GM12865 (cell line): ENCODE results near the gene PLXNA1.

Experiments used
- DNase-seq: peaks from one replicate; pipeline ENCODE4 v3.0.0; 2010; ENCODE audit warnings: low read depth
- H3K4me3 ChIP-seq: 2 replicates; pipeline ENCODE4 v1.5.1; 2011; ENCODE audit warnings: mild to moderate bottlenecking, low read depth, low read length, control low read depth
- TF ChIP-seq, protein P1 (sequence below): IDR thresholded peaks from 2 replicates; pipeline ENCODE4 v1.5.1; 2011; ENCODE audit warnings: low read length, control low read depth, low read depth, inconsistent platforms; ENCODE audit not compliant: insufficient read depth; ENCODE audit errors: missing control alignments

PLXNA1 gene

DNA sequence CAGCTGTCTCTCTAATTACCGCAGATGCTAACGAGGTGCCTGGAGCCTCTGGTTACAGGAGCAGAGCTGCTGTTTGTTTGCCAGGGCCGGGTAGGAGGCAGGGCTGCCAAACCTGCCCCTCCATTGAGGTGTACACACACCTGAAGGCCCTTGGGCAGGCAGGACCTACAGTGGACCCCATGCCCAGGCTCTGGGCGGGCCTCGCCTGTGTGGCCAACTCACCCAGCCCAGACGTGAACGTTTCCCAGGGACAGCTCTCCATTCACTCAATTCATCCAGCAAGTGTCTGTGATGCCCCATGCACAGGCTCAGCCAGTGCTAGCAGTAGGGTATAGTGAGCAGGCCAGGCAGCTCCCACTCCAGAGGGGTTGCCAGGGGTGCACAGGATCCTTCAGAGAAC lies 43.7 kb downstream of the PLXNA1 start:
- TF ChIP-seq, protein P1, sequence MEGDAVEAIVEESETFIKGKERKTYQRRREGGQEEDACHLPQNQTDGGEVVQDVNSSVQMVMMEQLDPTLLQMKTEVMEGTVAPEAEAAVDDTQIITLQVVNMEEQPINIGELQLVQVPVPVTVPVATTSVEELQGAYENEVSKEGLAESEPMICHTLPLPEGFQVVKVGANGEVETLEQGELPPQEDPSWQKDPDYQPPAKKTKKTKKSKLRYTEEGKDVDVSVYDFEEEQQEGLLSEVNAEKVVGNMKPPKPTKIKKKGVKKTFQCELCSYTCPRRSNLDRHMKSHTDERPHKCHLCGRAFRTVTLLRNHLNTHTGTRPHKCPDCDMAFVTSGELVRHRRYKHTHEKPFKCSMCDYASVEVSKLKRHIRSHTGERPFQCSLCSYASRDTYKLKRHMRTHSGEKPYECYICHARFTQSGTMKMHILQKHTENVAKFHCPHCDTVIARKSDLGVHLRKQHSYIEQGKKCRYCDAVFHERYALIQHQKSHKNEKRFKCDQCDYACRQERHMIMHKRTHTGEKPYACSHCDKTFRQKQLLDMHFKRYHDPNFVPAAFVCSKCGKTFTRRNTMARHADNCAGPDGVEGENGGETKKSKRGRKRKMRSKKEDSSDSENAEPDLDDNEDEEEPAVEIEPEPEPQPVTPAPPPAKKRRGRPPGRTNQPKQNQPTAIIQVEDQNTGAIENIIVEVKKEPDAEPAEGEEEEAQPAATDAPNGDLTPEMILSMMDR = no peak
- DNase-seq = no peak
- no peak overlapping the region for H3K4me3 ChIP-seq

- no peak for DNase-seq
- TF ChIP-seq, protein P1 = no peak
- H3K4me3 ChIP-seq = no peak overlapping the region
Observed at GRCh38 chr3:127027061-127027735, 44.3 kb downstream of the PLXNA1 start.

DNA sequence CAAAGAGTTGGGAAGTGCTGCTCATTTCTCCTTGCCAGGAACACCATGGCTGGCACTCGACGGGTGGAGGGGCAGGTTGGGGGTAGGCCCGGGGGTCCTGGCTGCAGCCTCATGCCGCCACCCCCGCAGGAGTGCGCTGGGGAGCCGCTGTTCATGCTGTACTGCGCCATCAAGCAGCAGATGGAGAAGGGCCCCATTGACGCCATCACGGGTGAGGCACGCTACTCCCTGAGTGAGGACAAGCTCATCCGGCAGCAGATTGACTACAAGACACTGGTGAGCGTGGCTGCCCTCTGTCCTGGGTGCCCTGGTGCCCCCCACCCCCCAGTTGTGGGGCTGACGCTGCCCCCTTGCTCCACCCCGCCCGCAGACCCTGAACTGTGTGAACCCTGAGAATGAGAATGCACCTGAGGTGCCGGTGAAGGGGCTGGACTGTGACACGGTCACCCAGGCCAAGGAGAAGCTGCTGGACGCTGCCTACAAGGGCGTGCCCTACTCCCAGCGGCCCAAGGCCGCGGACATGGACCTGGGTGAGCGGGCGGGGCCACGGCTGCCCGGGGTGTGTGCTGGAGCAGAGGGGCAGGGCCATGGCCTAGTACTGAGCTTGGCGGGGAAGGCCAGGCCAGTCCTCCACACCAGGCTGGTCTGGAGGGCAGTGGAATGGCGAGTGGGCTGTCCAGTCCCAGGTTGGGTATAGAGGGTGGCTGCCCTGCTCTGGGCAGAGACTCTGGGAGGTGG lies 45.1 kb downstream of the PLXNA1 start:
- DNase-seq = no peak
- TF ChIP-seq, protein P1 = no peak
- H3K4me3 ChIP-seq = no peak overlapping the region

DNA sequence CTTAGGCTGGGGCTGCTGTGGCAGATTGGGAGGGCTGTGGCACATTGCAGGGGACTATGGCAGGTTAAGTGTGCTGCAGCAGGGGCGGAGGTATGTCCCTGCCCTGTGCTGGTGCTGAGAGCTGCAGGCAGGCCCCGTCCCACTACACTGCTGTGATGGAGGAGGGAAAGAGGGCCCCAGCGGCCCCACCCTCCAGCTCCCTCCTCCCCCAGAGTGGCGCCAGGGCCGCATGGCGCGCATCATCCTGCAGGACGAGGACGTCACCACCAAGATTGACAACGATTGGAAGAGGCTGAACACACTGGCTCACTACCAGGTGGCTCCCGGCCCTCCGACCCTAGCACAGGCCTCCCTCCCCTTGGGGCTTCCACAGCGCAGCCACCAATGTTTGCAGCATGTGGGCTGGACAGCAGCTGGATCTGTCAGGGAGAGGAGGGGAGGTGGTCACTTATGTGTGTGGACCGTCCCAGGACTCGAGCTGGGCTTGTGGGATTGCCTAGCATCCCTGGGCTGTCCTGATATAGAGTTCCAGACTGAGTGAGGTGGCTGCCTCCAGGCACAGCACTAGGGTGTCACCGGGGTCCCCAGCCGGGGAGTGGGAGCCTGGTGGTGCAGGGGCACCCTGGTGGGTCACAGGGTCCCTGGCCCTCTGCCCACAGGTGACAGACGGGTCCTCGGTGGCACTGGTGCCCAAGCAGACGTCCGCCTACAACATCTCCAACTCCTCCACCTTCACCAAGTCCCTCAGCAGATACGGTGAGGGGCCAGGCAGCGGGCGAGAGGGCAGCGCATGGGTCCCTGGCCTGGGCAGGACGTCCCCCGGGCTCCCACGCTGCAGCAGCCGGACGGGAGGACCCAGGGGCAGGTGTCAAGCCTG lies 46.1 kb downstream of the PLXNA1 start:
- no peak overlapping the region for H3K4me3 ChIP-seq
- TF ChIP-seq, protein P1 = no peak

GRCh38 chr3:127029658-127030507 lies 47.0 kb downstream of the PLXNA1 start:
- no peak for DNase-seq
- no peak overlapping the region for H3K4me3 ChIP-seq
- TF ChIP-seq, protein P1 = no peak

More for the DNA sequence above, 46.1 kb downstream of the PLXNA1 start:
- DNase-seq = no peak
